GM12865 (cell line): ENCODE measurements around the gene PRKCA.

Source experiments
- DNase-seq: peaks from one replicate; pipeline ENCODE4 v3.0.0; 2010; ENCODE audit warnings: low read depth
- H3K4me3 ChIP-seq: 2 replicates; pipeline ENCODE4 v1.5.1; 2011; ENCODE audit warnings: mild to moderate bottlenecking, low read depth, low read length, control low read depth
- CTCF ChIP-seq: IDR thresholded peaks from 2 replicates; pipeline ENCODE4 v1.5.1; 2011; ENCODE audit warnings: low read length, control low read depth, low read depth, inconsistent platforms; ENCODE audit not compliant: insufficient read depth; ENCODE audit errors: missing control alignments

The PRKCA gene

GRCh38 chr17:66460558-66460957 is 158.1 kb downstream of the PRKCA start:
- DNase-seq: no peak
- no peak for TF ChIP-seq CTCF
- H3K4me3 ChIP-seq: no peak overlapping the region

DNA sequence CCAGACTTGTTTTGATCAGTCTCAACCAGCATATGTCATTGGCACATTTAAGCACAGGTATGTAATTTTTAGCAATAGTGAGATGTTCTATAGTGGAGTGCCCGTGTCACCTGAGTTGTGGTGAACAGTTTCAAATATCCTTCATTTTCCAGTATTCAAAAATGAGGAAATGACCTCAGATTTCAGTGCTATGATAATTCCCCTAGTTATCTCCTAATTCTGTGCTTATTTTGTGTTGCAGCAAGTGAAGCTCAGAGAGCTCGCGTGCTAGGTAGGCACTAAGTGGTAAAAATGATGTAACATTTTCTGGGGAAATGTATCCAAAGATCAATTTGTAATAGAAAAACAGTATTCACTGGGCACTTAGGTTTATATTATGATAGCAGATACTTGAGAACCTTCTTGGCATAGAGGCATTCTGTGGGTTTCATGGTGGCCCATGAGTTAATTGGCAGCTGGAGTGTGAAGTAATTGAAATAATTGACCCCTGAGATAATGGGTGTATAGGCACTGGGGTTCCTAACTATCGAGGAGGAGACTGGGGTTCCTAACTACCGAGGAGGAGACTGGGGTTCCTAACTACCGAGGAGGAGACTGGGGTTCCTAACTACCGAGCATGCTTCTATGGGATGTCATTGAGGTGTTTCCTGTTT is 159.1 kb downstream of the PRKCA start:
- no peak for TF ChIP-seq CTCF
- DNase-seq: no peak

GRCh38 chr17:66462010-66462409 is 159.6 kb downstream of the PRKCA start:
- TF ChIP-seq CTCF: no peak
- no peak overlapping the region for H3K4me3 ChIP-seq
- DNase-seq: no peak

More for the DNA sequence above, 159.1 kb downstream of the PRKCA start:
- no peak overlapping the region for H3K4me3 ChIP-seq

GRCh38 chr17:66464921-66465320 is 162.5 kb downstream of the PRKCA start:
- TF ChIP-seq CTCF: no peak
- H3K4me3 ChIP-seq: no peak overlapping the region
- DNase-seq: no peak

DNA sequence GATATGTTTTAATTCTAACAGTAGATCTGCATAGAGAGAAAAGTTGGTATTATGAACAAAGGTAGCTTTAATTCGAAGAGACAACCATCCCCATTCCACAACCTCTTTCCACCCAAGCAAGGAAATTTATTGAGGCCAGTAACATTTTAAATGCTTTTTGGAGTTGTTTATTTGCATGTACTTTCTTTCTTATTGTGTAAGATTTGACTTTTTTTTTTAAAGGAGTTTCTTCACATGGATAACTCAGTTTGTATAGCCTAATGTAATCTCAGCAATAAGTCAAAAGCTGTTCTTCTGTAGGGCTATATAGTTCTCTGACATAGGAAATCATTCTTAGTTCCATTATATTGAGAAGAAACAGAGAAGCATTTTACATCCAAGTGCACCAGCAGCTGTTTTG is 163.3 kb downstream of the PRKCA start:
- no peak for DNase-seq
- H3K4me3 ChIP-seq: no peak overlapping the region
- TF ChIP-seq CTCF: no peak

GRCh38 chr17:66466106-66466820 is 163.8 kb downstream of the PRKCA start:
- no peak overlapping the region for H3K4me3 ChIP-seq
- no peak for DNase-seq
- TF ChIP-seq CTCF: no peak
